Measurements from ENCODE around the gene AQP1. TPM values are rescaled to one million over a fixed set of nuclear protein-coding genes. Genes with fewer than 3 reads are reported as not detected.

The AQP1 gene
- total and polyA plus RNA-seq, 8 donors = 91.6 to 1,008 (median 183) TPM

DNA sequence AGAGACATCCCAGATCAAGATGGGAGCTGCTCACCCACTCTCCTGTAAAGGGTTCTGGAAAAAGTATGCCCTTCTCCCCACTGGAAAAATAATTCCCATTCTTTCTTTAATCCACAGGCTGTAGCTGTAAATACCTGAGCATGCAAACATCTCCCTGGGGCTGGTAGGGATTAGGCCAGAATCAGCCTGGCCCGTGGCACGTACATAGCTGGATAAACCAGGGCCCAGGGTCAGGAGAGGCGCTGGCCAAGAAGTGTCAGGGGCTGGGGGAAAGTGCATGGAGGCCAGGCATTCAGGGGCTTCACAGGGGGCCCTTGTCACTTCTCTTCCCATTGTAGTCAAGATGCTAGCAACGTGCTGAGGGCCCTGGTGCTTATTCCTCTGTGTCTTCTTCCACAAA, 30.7 kb upstream of the AQP1 start:
- Histone ChIP-seq H3K36me3 (no peaks in the 10 kb centered on the region), H3K27ac (no peak overlapping the region), H3K27me3 (no peaks in the 10 kb centered on the region), H3K4me1 (peaks cover 0 to 6% of the 10 kb centered on the region in 2 donors), H3K4me3 (no peak overlapping the region), H3K9me3 (no peaks in the 10 kb centered on the region)
- TF ChIP-seq, protein P1, sequence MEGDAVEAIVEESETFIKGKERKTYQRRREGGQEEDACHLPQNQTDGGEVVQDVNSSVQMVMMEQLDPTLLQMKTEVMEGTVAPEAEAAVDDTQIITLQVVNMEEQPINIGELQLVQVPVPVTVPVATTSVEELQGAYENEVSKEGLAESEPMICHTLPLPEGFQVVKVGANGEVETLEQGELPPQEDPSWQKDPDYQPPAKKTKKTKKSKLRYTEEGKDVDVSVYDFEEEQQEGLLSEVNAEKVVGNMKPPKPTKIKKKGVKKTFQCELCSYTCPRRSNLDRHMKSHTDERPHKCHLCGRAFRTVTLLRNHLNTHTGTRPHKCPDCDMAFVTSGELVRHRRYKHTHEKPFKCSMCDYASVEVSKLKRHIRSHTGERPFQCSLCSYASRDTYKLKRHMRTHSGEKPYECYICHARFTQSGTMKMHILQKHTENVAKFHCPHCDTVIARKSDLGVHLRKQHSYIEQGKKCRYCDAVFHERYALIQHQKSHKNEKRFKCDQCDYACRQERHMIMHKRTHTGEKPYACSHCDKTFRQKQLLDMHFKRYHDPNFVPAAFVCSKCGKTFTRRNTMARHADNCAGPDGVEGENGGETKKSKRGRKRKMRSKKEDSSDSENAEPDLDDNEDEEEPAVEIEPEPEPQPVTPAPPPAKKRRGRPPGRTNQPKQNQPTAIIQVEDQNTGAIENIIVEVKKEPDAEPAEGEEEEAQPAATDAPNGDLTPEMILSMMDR (IDR thresholded peaks at IDR 0.05) = no peak
- intact Hi-C loops (cut with DNase I) = loop anchor here in 1 of 2 donors (10.0 kb wide), 1 partner anchor 66 kb away; no protein-coding TSS in a partner anchor
- DNase-seq (peak in 1 of 4 donors; percentile 16), ATAC-seq (no peak)

DNA sequence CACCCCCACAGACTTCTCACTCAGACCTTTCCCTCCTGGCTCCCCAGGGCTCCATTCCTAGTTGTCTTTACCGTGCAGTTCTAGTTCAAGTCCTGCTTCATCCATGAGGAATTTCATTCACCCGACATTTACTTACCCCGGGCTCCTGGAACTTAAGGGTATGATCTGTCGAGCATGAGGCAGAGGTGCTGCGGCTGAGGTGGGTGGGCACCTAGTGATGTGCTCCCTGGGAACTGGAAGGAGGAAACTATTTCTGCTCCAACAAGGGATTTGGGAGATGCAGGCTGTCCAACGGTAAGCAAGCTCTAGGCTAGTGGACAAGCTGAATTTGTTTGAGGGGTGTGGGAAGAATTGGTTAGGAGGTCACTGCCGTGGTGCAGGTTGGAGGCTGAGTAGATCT, 30.2 kb upstream of the AQP1 start:
- Histone ChIP-seq H3K9me3 (no peaks in the 10 kb centered on the region), H3K27me3 (no peaks in the 10 kb centered on the region), H3K4me1 (peaks cover 0 to 7% of the 10 kb centered on the region in 2 donors), H3K27ac (no peak overlapping the region), H3K4me3 (no peak overlapping the region), H3K36me3 (no peaks in the 10 kb centered on the region)
- DNase-seq (peak in 1 of 4 donors; percentile 17), ATAC-seq (no peak)
- TF ChIP-seq, protein P1 (IDR thresholded peaks at IDR 0.05) = no peak
- intact Hi-C loops (cut with DNase I) = loop anchor here in 1 of 2 donors (10.0 kb wide), 1 partner anchor 67 kb away; no protein-coding TSS in a partner anchor

- TF ChIP-seq, protein P1 (IDR thresholded peaks at IDR 0.05) = no peak
- no peak overlapping the region for H3K27ac ChIP-seq
- peaks cover 16 to 23% of the 10 kb centered on the region in 2 donors for H3K4me1 ChIP-seq
- H3K9me3 ChIP-seq = no peaks in the 10 kb centered on the region
- no peak overlapping the region for H3K4me3 ChIP-seq
- ATAC-seq = no peak
- no peaks in the 10 kb centered on the region for H3K27me3 ChIP-seq
- no peaks in the 10 kb centered on the region for H3K36me3 ChIP-seq
- peak in 1 of 4 donors; percentile 6 for DNase-seq
- intact Hi-C loops (cut with DNase I) = loop anchor here in 1 of 2 donors (10.0 kb wide), 1 partner anchor 70 kb away; no protein-coding TSS in a partner anchor
Observed at GRCh38 chr7:30884881-30885280, 26.8 kb upstream of the AQP1 start.

DNA sequence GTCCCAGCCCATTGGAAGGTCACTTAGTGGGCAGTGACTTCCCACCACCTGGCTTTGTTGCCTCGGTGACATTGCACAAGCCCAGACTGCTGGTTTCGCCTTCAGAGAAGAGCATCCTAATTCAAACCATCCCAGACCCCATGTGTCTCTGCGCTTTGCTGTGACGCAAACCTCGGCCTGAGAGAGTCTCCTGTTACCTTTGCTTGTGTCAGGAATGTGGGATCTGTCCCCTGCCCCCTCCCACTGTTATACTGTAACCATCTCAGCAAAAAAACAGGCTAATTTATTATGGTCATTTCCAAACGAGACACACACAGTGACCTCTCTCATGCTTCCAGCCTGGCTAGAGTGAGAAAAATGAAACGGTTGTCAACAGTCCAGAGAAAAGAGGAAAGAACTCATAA, 25.0 kb upstream of the AQP1 start:
- ATAC-seq (no peak), DNase-seq (peak in 1 of 4 donors; percentile 28)
- intact Hi-C loops (cut with DNase I) = loop anchor here in 1 of 2 donors (10.0 kb wide), 1 partner anchor 72 kb away; no protein-coding TSS in a partner anchor
- Histone ChIP-seq H3K4me1 (peaks cover 16 to 23% of the 10 kb centered on the region in 2 donors), H3K4me3 (no peak overlapping the region), H3K27ac (peak overlapping the region in 1 of 2 donors; percentile 26), H3K36me3 (no peaks in the 10 kb centered on the region), H3K9me3 (no peaks in the 10 kb centered on the region), H3K27me3 (no peaks in the 10 kb centered on the region)
- TF ChIP-seq, protein P1 (IDR thresholded peaks at IDR 0.05) = no peak

DNA sequence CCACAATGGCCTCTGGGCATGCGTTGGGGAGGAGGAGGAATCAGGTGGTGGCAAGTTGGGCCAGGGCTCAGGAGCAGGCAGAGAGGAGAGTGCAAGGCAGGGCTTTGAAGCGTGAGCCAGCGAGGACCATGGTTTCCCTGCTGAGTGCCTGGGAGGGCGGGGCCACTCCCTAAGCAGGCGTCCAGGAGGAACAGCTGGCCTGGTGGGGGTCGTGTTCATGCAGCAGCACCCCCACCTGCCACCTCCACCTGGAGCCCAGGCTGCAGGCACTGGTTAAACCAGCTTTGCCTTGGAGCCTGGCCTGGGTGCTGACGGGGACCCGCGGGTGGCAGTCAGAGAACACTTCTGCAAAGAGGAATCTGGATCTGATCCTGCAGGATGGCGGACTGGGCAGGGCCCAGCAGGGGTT, 24.2 kb upstream of the AQP1 start:
- no peak overlapping the region for H3K4me3 ChIP-seq
- no peaks in the 10 kb centered on the region for H3K36me3 ChIP-seq
- peak; percentile 63 for ATAC-seq
- DNase-seq = peak in 3 of 4 donors; percentile 56 to 73 (median 56)
- H3K27ac ChIP-seq = peak overlapping the region in 1 of 2 donors; percentile 26
- H3K27me3 ChIP-seq = no peaks in the 10 kb centered on the region
- intact Hi-C loops (cut with DNase I) = loop anchor here in 1 of 2 donors (10.0 kb wide), 1 partner anchor 73 kb away; no protein-coding TSS in a partner anchor
- H3K9me3 ChIP-seq = no peaks in the 10 kb centered on the region
- peaks cover 16 to 23% of the 10 kb centered on the region in 2 donors for H3K4me1 ChIP-seq
- TF ChIP-seq, protein P1 (IDR thresholded peaks at IDR 0.05) = no peak
